ENCODE measurements around the gene NBDY.

- TF ChIP-seq POLR2A (IDR thresholded peaks at IDR 0.05) (no peak), CTCF (IDR thresholded peaks at IDR 0.05) (no peak), EP300 (IDR thresholded peaks at IDR 0.05) (no peak)
These were observed 1.5 kb upstream of the NBDY start for GRCh38 chrX:56727531-56727930.
